Measurements from ENCODE around the gene PREX1.

PREX1 gene

DNA sequence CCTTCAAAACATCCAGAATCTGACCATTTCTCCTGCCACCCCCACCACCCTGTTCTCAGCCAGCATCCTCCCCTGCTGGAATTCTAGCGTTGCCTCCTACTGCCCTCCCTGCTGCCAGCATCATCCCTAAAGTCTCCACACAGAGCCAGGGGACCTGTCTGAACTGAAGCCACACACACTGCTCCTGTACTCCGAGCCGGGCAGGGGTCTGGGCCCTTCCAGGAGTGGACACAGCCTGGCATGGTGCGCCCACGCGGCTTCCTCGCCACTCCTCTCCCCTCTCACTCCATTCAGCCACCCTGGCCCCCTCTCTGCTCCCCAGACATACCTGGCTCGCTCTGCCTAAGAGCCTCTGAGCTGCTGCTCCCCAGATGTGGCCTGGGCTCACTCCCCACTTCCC lies 155.5 kb downstream of the PREX1 start:
- TF ChIP-seq MYC (IDR thresholded peaks at IDR 0.05; ENCODE audit: low read depth, low read length) (no peak), POLR2A (IDR thresholded peaks at IDR 0.05; ENCODE audit: extremely low read depth, insufficient read length) (no peak)
- TF ChIP-seq, protein P1, sequence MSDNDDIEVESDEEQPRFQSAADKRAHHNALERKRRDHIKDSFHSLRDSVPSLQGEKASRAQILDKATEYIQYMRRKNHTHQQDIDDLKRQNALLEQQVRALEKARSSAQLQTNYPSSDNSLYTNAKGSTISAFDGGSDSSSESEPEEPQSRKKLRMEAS (IDR thresholded peaks at IDR 0.05; ENCODE audit: low read depth, low read length): no peak
- TF ChIP-seq, protein P2, sequence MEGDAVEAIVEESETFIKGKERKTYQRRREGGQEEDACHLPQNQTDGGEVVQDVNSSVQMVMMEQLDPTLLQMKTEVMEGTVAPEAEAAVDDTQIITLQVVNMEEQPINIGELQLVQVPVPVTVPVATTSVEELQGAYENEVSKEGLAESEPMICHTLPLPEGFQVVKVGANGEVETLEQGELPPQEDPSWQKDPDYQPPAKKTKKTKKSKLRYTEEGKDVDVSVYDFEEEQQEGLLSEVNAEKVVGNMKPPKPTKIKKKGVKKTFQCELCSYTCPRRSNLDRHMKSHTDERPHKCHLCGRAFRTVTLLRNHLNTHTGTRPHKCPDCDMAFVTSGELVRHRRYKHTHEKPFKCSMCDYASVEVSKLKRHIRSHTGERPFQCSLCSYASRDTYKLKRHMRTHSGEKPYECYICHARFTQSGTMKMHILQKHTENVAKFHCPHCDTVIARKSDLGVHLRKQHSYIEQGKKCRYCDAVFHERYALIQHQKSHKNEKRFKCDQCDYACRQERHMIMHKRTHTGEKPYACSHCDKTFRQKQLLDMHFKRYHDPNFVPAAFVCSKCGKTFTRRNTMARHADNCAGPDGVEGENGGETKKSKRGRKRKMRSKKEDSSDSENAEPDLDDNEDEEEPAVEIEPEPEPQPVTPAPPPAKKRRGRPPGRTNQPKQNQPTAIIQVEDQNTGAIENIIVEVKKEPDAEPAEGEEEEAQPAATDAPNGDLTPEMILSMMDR (IDR thresholded peaks at IDR 0.05; ENCODE audit: low read depth, low read length): no peak
- no peak overlapping the region for H3K4me3 ChIP-seq (ENCODE audit: low read depth, low read length)
- DNase-seq (ENCODE audit: low read depth): no peak

DNA sequence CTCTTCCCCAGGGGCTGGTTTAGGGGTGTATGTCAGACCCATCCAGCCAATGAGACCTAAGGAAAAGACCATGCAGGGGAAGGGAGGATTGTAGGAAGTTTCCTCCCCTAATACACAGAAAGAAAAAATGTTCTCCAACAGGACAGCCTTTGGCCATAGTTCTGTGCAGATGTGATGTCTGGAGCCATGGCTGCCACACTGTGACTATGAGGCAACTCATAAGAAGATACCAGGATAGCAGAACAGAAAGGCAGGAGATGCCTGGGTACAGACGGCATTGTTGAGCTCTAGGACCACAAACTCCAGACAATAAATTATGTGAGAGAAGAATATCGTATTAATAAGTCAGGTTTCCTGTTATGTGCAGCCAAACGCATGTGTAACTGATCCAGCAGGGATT lies 156.7 kb downstream of the PREX1 start:
- DNase-seq (ENCODE audit: low read depth): no peak
- H3K4me3 ChIP-seq (ENCODE audit: low read depth, low read length): no peak overlapping the region
- TF ChIP-seq, protein P1 (IDR thresholded peaks at IDR 0.05; ENCODE audit: low read depth, low read length): no peak
- TF ChIP-seq, protein P2 (IDR thresholded peaks at IDR 0.05; ENCODE audit: low read depth, low read length): no peak
- no peak for TF ChIP-seq POLR2A (IDR thresholded peaks at IDR 0.05; ENCODE audit: extremely low read depth, insufficient read length)
- TF ChIP-seq MYC (IDR thresholded peaks at IDR 0.05; ENCODE audit: low read depth, low read length): no peak

DNA sequence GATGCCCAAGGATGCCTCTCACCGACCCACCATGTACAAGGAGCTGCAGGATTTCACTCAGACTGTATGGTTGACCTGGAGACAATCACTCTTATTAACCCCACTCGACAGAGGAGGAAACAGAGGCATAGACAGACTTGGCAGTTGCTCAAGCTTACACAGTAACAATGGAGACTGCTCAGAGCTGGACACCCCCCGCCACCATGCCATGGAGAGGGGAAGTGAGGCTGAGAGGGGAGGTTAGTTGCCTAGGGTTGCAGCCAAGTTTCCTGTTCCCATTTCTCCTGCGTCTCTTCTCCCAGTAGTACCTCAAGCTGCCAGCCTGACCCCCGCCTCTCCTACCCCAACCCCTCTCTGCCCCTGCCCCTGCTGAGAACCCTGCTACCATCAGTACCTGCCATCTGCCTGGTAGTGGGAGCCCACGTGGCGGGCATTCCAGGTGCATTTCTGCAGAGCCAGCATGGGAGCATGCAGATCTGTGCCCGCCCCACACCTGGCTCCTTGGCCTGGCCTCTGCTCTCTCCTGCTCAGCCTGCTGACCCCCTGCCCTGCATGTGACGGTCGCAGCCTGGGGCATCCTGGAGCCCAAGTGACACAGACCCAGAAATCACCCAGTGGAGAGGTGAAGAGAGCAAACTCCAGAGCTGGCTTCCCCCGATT lies 157.7 kb downstream of the PREX1 start:
- TF ChIP-seq, protein P1 (IDR thresholded peaks at IDR 0.05; ENCODE audit: low read depth, low read length): no peak
- TF ChIP-seq MYC (IDR thresholded peaks at IDR 0.05; ENCODE audit: low read depth, low read length): no peak
- TF ChIP-seq POLR2A (IDR thresholded peaks at IDR 0.05; ENCODE audit: extremely low read depth, insufficient read length): no peak
- TF ChIP-seq, protein P2 (IDR thresholded peaks at IDR 0.05; ENCODE audit: low read depth, low read length): no peak
- peak; percentile 68 for DNase-seq (ENCODE audit: low read depth)
- no peak overlapping the region for H3K4me3 ChIP-seq (ENCODE audit: low read depth, low read length)

DNA sequence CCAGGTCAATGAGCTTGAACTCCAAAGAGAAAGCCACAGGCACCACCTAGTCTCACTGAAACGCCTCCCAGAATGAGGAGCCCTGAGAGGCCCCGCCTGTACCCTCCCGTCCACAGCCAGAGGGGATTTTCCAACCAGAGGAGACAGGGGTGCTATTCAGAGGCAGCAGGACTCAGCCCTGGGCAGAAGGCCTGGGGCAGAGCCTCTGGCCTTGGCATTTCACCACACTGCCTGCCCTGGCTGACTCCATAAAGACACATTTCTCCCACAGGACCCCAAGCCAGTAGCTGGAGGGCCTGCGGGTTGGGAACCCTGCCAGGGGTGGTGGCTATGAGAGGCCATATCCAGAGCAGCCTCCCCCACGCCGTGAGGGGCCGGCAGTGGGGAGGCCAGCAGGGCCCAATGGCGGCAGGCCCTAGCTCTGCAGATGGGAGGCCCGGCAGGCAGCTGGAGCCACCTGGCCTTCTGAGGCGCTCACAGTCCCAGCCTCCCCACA lies 159.3 kb downstream of the PREX1 start:
- DNase-seq (ENCODE audit: low read depth): peak; percentile 51
- H3K4me3 ChIP-seq (ENCODE audit: low read depth, low read length): no peak overlapping the region
- TF ChIP-seq, protein P2 (IDR thresholded peaks at IDR 0.05; ENCODE audit: low read depth, low read length): no peak
- no peak for TF ChIP-seq POLR2A (IDR thresholded peaks at IDR 0.05; ENCODE audit: extremely low read depth, insufficient read length)
- TF ChIP-seq, protein P1 (IDR thresholded peaks at IDR 0.05; ENCODE audit: low read depth, low read length): no peak
- no peak for TF ChIP-seq MYC (IDR thresholded peaks at IDR 0.05; ENCODE audit: low read depth, low read length)

DNA sequence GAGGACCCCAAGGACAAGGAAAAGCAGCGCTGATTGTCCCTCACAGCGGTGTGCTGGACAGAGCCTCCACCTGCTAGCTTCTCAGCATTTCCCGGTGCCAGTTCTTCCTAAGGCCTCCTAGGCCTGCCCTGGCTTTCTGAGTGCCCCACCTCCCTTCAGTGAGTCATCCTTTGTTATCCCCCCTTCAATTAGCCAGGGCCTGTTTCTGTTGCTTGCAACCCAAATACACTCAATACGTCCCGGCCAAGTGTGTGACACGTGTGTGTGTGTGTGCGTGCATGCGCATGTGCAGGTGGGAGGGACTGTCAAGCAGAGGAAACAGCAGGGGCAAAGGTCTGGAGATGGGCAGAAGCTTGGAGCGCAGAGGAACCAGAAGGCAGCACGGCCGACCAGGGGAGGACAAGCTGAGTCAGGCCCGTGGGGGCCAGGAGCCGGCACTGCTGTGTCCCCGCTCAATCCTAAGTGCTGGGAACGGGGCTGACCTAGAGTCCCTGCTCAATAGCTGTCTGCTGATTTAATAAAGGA lies 159.8 kb downstream of the PREX1 start:
- TF ChIP-seq MYC (IDR thresholded peaks at IDR 0.05; ENCODE audit: low read depth, low read length) (no peak), POLR2A (IDR thresholded peaks at IDR 0.05; ENCODE audit: extremely low read depth, insufficient read length) (no peak)
- TF ChIP-seq, protein P2 (IDR thresholded peaks at IDR 0.05; ENCODE audit: low read depth, low read length): no peak
- TF ChIP-seq, protein P1 (IDR thresholded peaks at IDR 0.05; ENCODE audit: low read depth, low read length): no peak
- DNase-seq (ENCODE audit: low read depth): no peak
- H3K4me3 ChIP-seq (ENCODE audit: low read depth, low read length): no peak overlapping the region
